Activated CD8-positive, alpha-beta T cell treated with anti-CD3 and anti-CD28 coated beads, Interleukin-2, amount 10 ng/mL, durations not matched to agents 7 days and 5 days (primary cell): ENCODE measurements around the gene CCR1. TPM values are rescaled to one million over a fixed set of nuclear protein-coding genes. Genes with fewer than 3 reads are reported as not detected.
"Not testable (repeated sequence)": the region's sequence is repeated elsewhere in the genome, so short reads cannot be mapped to it uniquely, and the experiment has no call there.

Experiments used
- ATAC-seq: fragments of 150-1000 bp; cut with Tn5 transposase; one replicate; pipeline ENCODE4 v1.10.0; 2021; ENCODE audit warnings: moderate library complexity
- CTCF ChIA-PET: fragments of 350-600 bp; sonication (Branson Sonifier 250); formaldehyde crosslinking; loops from one replicate; lab custom pipeline; 2021; ENCODE audit warnings: antibody characterized with exemption; lab: Charles Lee
- POLR2A ChIA-PET: fragments of 350-600 bp; sonication (Branson Sonifier 250); formaldehyde crosslinking; loops from one replicate; lab custom pipeline; 2021; ENCODE audit warnings: antibody characterized with exemption; lab: Charles Lee
- DNase-seq: peaks from one replicate; pipeline ENCODE4 v3.0.0-alpha.2; 2020
- H3K27ac Mint-ChIP-seq: one replicate; pipeline ENCODE4 v1.8.0; 2021; ENCODE audit warnings: mild to moderate bottlenecking, mixed read lengths
- H3K27me3 Mint-ChIP-seq: one replicate; pipeline ENCODE4 v1.8.0; 2021; ENCODE audit warnings: low read depth, mixed read lengths
- H3K36me3 Mint-ChIP-seq: one replicate; pipeline ENCODE4 v1.8.0; 2021; ENCODE audit warnings: low read depth, mixed read lengths
- H3K4me1 Mint-ChIP-seq: one replicate; pipeline ENCODE4 v1.8.0; 2021; ENCODE audit warnings: low read depth, mixed read lengths
- H3K4me3 Mint-ChIP-seq: one replicate; pipeline ENCODE4 v1.8.0; 2021; ENCODE audit warnings: mild to moderate bottlenecking, mixed read lengths
- H3K9me3 Mint-ChIP-seq: one replicate; pipeline ENCODE4 v1.8.0; 2022; ENCODE audit warnings: mixed read lengths; ENCODE audit not compliant: insufficient read depth
- total RNA-seq, 2 experiments: library from RNA; stranded (reverse); gene quantifications; one replicate each; pipeline ENCODE4 v1.2.3, GENCODE V29; 2021

The CCR1 gene
- total RNA-seq, 2 experiments from 2014 or later: 41.4 to 41.5 TPM

DNA sequence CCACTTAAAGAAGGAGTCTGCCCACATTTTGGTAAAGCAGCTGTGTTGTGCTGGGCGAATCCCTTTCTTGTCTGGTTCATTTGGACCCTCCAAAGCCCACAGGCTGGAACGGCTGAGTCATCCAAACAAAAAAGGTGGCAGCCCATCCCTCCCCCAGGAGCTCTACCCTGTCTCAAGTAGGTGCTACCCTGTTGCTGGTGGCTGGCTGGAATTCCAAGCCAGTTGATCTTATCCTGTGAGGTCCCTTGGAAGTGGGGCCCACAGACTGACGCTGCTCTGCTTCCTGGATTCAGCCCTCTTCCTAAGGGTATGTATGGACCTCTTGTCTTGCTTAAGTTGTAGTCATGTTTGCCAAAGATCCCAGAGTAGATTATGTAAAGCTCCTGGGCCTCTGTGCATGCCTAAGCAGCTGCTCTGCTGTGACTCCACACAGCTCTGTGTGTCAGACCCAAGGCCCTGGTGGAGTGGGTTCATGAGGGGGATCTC lies 44.5 kb downstream of the CCR1 start:
- ChIA-PET CTCF (interaction anchor here (0.6 kb wide), 1 partner anchor 659 kb away, joined by 3 read pairs; no protein-coding TSS in a partner anchor), POLR2A (no interaction called here)
- DNase-seq: no peak

DNA sequence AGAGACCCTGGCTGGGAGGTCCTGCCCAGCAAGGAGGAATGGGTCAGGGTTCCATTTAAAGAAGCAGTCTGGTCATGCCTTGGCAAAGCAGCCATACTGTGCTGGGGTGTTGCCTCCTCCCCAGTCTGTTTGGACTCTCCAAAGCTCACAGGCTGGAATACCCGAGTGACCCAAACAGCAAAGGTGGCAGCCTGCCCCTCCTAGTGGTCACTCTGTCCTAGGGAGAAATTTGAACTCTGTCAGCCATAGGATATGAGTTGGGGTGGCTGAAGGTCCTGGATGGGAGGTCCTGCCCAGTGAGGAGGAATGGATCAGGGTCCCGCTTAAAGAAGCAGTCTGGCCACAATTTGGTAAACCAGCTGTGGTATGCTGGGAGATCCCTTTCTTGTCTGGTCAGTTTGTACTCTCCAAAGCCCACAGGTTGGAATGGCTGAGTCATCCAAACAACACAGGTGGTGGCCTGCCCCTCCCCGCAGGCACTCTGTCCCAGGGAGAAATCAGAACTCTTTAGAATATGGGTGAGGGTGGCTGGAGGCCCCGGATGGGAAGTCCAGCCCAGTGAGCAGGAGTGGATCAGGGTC lies 45.0 kb downstream of the CCR1 start:
- Mint-ChIP-seq H3K36me3 (peaks cover 34% of the 10 kb centered on the region), H3K27ac (no peak overlapping the region), H3K4me1 (peaks cover 12% of the 10 kb centered on the region), H3K4me3 (no peak overlapping the region), H3K27me3 (peaks cover 37% of the 10 kb centered on the region), H3K9me3 (peaks cover 29% of the 10 kb centered on the region)
- no peak for DNase-seq
- ChIA-PET CTCF (no interaction called here), POLR2A (no interaction called here)
- no peak for ATAC-seq

More for the DNA sequence above, 44.5 kb downstream of the CCR1 start:
- Mint-ChIP-seq H3K27me3 (peaks cover 38% of the 10 kb centered on the region), H3K36me3 (peaks cover 31% of the 10 kb centered on the region), H3K27ac (no peak overlapping the region), H3K4me1 (peaks cover 12% of the 10 kb centered on the region), H3K4me3 (no peak overlapping the region), H3K9me3 (peaks cover 32% of the 10 kb centered on the region)
- ATAC-seq: no peak

DNA sequence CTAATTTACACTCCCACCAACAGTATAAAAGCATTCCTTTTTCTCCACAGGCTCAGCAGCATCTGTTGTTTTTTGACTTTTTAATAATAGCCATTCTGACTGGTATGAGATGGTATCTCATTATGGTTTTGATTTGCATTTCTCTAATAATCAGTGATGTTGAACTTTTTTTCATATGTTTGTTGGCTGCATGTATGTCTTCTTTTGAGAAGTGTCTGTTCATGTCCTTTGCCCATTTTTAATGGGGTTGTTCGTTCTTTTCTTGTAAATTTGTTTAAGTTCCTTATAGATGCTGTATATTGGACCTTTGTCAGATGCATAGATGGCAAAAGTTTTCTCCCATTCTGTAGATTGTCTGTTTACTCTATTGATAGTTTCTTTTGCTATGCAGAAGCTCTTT lies 50.4 kb downstream of the CCR1 start:
- CTCF ChIA-PET, POLR2A ChIA-PET, H3K4me3 Mint-ChIP-seq, H3K27ac Mint-ChIP-seq, ATAC-seq, DNase-seq: not testable (repeated sequence)
- Mint-ChIP-seq H3K27me3 (peaks cover 28% of the 10 kb centered on the region), H3K4me1 (peaks cover 27% of the 10 kb centered on the region), H3K9me3 (peaks cover 15% of the 10 kb centered on the region), H3K36me3 (peaks cover 21% of the 10 kb centered on the region)

DNA sequence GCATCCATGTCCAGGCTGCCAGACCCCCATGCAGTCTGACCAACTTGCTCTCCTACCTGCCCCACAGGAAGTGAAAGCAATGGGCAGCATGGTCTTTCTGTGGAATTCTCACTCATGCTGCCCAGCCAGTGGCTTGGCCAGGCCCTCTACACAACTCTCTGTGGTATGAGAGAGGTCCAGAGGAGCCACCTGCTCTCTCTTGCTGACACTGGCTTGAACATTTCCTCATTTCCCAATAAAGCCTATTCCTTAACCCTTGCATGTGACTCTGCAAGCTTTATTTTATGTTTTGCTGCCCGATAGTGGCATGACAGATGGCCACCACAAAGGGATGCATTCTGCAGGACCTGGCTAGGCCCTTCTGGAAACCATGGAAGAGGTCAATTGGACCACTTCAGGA lies 53.8 kb downstream of the CCR1 start:
- ATAC-seq (no peak), DNase-seq (no peak)
- Mint-ChIP-seq H3K4me3 (no peak overlapping the region), H3K27me3 (peaks cover 9% of the 10 kb centered on the region), H3K36me3 (peaks cover 10% of the 10 kb centered on the region), H3K27ac (peak overlapping the region; percentile 48), H3K9me3 (peaks cover 7% of the 10 kb centered on the region), H3K4me1 (peaks cover 14% of the 10 kb centered on the region)
- ChIA-PET POLR2A (no interaction called here), CTCF (no interaction called here)

Other genes with a start within 250 kb of the CCR1 start
- 10 to 100 TPM; 16.6 to 19.5 TPM for gene FYCO1, start 212.5 kb downstream of the CCR1 start, total RNA-seq
- not detected for gene XCR1, start 180.8 kb downstream of the CCR1 start, total RNA-seq
- under 1 TPM; 0.34 to 0.37 TPM for gene CCR3, start 34.1 kb upstream of the CCR1 start, total RNA-seq
- gene CCR2, start 145.8 kb upstream of the CCR1 start, total RNA-seq: 10 to 100 TPM; 70.8 to 70.9 TPM
- 10 to 100 TPM; 38.4 to 38.8 TPM for gene CCR5, start 162.6 kb upstream of the CCR1 start, total RNA-seq
- 10 to 100 TPM; 10.1 to 11.2 TPM for gene CCRL2, start 198.9 kb upstream of the CCR1 start, total RNA-seq